NCI-H2227 (cell line): ENCODE measurements around the gene RAB40C.

Source experiments
- DNase-seq: peaks from one replicate; lab custom pipeline; 2025; ENCODE audit not compliant: unreplicated experiment; lab: John Stamatoyannopoulos, UW

The RAB40C gene

GRCh38 chr16:574021-574760, 15.7 kb upstream of the RAB40C start:
- DNase-seq, result no peak

GRCh38 chr16:575354-576196, 14.3 kb upstream of the RAB40C start:
- no peak for DNase-seq

GRCh38 chr16:576197-576822, 13.6 kb upstream of the RAB40C start:
- DNase-seq, result no peak

- no peak for DNase-seq
These were observed 13.1 kb upstream of the RAB40C start for GRCh38 chr16:576823-577201.

- no peak for DNase-seq
These were observed 12.1 kb upstream of the RAB40C start for GRCh38 chr16:577796-578195.

- DNase-seq, result no peak
These were observed 11.5 kb upstream of the RAB40C start for GRCh38 chr16:578232-578869.

GRCh38 chr16:578870-579405, 10.9 kb upstream of the RAB40C start:
- DNase-seq, result no peak

- DNase-seq, result no peak
These were observed 9.5 kb upstream of the RAB40C start for GRCh38 chr16:580141-580945.

- no peak for DNase-seq
These were observed 8.8 kb upstream of the RAB40C start for GRCh38 chr16:580946-581498.

GRCh38 chr16:582218-582613, 7.7 kb upstream of the RAB40C start:
- DNase-seq, result no peak

- no peak for DNase-seq
These were observed 7.1 kb upstream of the RAB40C start for GRCh38 chr16:582614-583331.

GRCh38 chr16:583470-583814, 6.4 kb upstream of the RAB40C start:
- peak; percentile 51 for DNase-seq

- DNase-seq, result peak; percentile 47
These were observed 5.9 kb upstream of the RAB40C start for GRCh38 chr16:583815-584591.

- peak; percentile 35 for DNase-seq
These were observed 4.5 kb upstream of the RAB40C start for GRCh38 chr16:585351-585750.

- DNase-seq, result no peak
These were observed 3.7 kb upstream of the RAB40C start for GRCh38 chr16:586047-586644.

- DNase-seq, result no peak
These were observed 2.9 kb upstream of the RAB40C start for GRCh38 chr16:586645-587590.

- peak; percentile 77 for DNase-seq
These were observed 1.3 kb upstream of the RAB40C start for GRCh38 chr16:588639-588888.
